A673 (cell line): ENCODE measurements around the gene TFAP2A.

Source experiments
- EZH2 ChIP-seq: fragments of 200-600 bp; sonication (generic); IDR thresholded peaks from 2 replicates; pipeline ENCODE4 v1.6.1; 2017; ENCODE audit warnings: borderline replicate concordance, low read depth, mild to moderate bottlenecking, mixed read lengths, antibody characterized with exemption, low read length; ENCODE audit not compliant: poor library complexity, severe bottlenecking
- TF ChIP-seq, protein P1 (sequence below): fragments of 300-800, 200-600 bp; sonication (generic); conservative IDR thresholded peaks from 2 replicates; pipeline ENCODE4 v1.5.1; 2017; ENCODE audit warnings: low read depth, mild to moderate bottlenecking, antibody characterized with exemption, low read length, moderate library complexity, mixed read lengths

DNA sequence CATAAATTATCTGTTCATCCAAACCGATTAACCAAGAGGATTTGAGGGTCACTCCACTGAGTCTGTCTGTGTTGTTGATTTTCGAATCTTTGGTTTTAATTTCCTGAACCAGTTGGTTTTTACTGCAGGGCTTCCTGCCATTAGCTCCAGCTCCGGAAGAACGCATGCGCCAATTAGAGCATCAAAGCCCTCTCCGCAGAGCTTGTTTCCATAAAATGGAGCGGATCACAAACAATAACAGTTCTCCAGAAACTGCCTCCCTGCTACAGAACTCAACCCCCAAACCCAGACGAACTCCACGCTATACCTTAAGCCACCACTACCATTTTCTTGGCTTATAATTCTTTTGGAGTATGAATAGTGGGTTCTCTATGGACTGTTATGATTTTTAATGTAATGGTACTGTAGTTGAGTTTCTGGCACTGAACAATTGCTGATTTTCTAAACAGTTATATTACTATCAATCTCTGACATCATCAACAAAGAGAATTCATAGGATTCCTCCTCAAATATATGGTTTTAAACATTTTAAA is 13.8 kb downstream of the TFAP2A start:
- TF ChIP-seq, protein P1, sequence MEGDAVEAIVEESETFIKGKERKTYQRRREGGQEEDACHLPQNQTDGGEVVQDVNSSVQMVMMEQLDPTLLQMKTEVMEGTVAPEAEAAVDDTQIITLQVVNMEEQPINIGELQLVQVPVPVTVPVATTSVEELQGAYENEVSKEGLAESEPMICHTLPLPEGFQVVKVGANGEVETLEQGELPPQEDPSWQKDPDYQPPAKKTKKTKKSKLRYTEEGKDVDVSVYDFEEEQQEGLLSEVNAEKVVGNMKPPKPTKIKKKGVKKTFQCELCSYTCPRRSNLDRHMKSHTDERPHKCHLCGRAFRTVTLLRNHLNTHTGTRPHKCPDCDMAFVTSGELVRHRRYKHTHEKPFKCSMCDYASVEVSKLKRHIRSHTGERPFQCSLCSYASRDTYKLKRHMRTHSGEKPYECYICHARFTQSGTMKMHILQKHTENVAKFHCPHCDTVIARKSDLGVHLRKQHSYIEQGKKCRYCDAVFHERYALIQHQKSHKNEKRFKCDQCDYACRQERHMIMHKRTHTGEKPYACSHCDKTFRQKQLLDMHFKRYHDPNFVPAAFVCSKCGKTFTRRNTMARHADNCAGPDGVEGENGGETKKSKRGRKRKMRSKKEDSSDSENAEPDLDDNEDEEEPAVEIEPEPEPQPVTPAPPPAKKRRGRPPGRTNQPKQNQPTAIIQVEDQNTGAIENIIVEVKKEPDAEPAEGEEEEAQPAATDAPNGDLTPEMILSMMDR = no peak
- no peak for TF ChIP-seq EZH2
